OCI-M2 (cell line): ENCODE data around the gene MEF2C.

ENCODE experiments used
- DNase-seq: peaks from one replicate; lab custom pipeline; 2025; ENCODE audit not compliant: unreplicated experiment; lab: John Stamatoyannopoulos, UW

The MEF2C gene

DNA sequence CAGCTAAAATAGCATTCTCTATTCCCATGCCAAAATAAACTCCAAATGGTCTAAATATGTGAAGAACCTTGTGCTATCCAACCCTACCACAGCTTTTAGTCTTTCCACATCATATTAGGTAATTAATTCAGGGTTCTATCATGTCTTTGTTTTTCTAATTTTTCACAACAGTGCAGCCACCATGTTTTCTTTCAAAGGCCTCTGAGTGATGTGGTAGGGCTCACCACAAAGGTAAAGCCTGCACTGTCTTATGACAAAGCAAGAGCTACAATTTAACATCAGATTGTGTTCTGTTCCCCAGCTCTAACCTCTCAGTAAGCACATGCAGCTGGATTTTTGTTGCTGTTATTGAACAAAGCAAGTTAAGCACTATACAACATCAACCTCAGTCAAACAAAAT is 52.4 kb downstream of the MEF2C start:
- DNase-seq, result no peak

DNA sequence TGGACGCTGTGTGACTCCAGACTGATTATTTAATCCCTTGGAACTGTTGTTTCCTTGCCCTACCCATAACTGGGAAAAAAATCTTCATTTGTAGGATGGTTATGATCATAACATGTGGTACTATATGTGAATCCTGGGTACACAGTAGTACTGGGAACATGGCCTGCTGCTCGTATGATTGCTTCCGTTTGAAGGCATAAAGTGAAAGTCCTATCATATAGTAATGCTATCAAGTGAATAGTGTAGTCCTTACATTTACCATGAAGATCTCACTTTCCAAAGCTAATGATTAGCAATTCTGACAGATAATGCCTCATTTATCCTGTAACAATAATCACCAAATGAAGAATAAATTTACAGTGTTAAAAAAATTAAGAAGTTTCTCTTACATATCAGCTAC is 53.2 kb downstream of the MEF2C start:
- no peak for DNase-seq

DNA sequence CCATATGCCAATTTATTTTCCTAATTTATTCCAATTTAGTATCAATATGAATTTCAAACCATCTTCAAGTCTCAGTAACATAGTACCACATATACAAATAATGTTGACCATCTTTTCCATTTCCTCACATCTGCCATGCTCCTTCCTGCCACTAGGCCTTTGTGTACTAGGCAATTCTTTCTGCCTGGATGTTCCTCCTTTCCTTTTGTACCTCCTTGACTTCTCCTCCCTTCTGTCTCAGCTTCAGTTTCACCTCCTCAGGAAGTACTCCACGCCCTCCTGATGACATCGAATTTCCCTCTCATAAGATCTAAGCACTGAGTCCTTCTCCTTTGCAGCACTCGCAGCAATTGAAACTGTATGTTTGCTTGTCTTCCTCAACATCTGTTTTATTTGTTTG is 53.9 kb downstream of the MEF2C start:
- no peak for DNase-seq

DNA sequence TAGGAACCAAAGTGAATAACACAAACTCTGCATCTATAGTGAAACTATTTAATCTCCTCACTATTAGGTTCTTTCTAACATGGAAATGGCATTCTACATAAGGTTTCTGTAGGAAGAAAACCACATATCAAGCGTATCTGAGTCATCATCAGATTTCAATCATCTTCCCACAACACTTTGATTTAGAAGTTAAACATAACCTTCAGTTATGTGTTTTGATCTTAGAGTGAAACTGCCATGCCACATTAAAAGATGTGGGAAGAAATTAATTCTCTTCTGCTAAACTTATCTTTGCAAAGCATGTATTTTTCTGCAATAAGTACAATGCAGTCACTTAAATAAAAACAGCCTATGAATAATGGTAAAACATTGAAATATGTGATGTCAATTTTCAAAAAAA is 55.0 kb downstream of the MEF2C start:
- DNase-seq, result no peak

DNA sequence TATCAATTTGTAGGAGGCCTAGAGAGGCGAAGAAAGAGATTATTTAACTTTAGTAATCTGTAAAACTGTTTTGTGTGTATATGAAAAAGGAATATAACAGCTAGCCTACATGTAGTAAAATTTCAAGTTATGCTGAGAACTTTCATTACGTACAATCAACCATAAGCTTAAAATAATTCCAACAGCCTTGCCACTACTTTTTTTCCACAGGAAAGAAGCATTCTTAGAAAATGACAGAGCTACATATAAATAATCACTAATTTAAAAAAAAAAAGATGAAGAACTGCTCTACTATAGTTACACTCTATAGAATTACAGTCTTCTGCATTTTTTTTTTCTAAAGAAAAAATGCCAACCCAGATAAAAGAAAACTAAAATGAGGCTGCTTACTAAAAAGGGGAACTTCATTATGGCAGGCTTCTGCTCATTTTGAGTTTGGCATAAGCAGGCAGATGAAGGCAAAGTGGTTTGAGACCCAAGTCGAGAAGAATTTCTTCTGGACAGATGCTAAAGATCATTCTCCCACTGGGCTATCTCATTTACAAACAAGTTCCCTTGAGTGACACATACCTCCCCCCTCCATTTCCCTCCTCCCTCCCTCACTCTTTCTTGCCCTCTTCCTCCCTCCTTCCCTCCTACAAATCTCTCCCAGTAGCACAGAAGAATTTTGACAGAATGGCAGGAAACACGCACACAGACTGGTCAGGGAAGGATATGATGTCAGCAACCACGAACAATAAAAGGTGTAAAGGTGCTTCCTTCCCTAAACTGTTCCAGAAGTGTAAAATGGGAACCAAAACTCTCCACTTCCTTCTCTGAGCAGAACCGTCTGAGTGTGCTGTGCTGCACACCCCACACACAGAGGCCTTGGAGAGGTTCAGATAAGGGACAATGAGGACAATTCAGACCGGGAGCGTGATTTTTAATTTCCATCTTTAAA is 56.1 kb downstream of the MEF2C start:
- no peak for DNase-seq

DNA sequence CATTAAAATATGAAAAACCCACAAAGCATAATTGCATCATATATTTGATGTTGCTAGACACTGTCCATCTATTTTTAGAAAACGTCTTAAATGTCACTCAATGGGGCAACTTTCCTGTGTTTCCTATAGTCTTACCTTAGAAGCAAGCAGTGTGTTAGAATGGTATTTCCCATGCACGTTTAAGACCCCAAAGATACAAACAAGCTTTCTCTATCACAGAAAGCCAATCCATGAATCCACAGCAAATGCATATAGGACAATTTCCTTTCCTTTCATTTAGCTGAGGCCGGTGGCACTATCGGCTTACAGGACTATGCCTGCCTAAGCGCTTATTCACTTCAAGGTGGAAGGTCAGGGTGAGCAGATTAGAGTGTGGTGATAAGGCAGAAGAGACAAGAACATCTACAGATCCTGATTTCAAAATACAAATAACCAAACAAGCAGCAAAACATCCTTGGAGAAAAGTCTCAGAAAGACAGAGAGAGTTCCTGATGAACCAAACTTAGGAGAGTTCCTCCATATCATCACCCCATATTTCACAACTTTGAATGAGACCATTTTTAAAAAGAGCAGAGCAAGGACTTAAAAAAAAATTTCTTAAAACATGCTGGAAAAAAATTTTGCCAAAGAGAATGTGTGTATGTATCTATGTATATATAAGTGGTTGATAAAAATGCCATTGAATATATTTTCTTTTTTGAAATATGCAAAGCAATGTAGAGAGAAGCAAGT is 57.2 kb downstream of the MEF2C start:
- DNase-seq, result no peak

DNA sequence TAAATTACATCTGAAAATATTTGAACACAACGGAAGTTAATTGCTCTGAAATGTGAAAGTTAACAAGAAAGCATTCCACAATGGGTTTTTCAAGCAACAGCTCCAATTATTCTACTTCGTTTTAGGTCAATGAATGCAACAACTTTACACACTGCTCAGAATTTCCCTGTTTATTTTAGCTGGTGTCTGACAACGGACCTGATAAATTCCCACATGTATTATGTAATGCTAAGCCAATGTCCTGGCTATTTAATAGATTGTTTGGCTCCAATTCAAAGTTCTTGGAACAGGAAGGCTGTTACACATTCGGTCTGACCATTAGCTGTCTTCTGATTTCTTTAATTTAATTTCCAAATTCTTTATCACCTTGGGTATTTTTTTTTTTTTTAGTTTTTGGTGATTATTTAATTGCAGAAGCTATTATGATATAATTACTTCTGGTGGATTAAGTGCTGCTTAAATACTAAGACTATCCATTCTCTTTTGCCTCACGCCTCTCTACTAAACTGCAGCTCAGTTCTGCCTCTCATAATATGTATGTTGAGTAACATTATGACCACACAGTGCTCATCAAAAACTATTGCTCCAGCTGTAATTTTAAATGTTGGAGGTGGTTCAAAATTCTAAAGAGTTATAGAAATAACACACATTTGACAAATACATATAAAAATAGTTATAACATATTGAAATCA is 57.9 kb downstream of the MEF2C start:
- no peak for DNase-seq

DNA sequence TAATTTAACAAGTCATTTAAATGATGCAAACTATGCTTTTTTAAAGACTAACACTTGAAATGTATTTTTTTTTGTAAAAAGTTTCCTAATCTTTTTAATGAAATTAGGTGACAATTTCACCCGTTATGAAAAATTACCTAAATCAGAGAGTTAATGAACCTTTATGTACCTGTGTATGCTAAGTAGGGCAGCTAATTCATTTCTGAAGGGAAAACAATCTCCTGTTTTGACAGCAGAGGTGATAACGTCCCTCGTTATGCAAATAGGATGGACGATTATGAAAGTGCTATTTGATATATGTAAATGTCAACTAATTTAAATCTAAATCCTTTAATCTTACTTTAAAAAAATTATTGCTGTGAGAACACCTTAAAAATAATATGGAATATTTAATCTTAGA is 58.8 kb downstream of the MEF2C start:
- no peak for DNase-seq

DNA sequence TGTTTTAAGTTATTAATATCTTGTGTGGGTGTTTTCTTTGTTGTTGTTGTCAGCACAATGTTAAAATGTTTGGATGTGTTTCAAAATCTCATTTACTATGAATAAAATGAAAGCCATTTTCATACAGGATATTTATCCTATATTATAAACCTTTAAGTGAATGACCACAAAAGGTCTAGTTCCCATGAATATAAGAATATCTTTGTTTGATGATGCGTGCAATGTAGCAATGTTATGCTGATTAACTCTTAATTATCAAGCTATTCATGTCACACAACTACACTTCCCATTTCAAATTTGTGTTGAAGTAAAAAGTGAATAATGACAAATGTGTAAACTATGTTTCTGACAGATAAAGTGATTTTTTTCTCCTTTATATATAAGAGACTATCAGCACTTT is 59.8 kb downstream of the MEF2C start:
- DNase-seq, result no peak

DNA sequence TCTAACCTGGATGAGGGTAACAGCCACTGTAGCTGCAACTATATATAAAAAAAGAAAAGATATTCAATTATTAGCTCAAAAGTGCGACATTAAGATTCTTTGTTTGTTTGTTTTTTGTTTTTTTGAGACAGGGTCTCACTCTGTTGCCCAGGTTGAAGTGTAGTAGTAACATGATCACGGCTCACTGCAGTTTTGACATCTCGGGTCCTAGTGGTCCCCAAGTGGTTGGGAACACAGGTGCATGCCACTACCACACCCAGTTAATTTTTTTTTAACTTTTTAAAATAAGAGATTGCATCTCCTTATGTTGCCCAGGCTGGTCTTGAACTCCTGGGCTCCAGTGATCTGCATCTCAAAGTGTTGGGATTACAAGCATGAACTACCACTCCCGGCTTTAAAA is 61.8 kb downstream of the MEF2C start:
- no peak for DNase-seq

DNA sequence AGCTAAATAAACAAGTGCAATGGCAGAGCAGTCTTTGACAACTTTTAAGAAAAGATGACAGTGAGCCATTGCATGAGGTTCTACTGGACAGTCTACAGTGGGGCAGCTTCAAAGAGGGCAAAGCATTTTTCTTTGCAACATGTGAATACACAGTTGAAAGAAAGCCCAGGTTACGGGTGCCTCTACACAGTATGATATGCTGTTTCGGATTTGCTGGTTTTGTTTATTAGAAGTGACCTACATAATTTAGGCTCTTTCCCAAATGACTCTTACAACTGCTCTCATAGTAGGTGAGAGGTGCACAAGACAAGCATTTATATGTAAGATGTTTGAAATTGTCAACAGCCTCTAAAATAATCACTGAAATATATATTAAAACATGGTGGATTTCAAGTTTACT is 62.4 kb downstream of the MEF2C start:
- no peak for DNase-seq

DNA sequence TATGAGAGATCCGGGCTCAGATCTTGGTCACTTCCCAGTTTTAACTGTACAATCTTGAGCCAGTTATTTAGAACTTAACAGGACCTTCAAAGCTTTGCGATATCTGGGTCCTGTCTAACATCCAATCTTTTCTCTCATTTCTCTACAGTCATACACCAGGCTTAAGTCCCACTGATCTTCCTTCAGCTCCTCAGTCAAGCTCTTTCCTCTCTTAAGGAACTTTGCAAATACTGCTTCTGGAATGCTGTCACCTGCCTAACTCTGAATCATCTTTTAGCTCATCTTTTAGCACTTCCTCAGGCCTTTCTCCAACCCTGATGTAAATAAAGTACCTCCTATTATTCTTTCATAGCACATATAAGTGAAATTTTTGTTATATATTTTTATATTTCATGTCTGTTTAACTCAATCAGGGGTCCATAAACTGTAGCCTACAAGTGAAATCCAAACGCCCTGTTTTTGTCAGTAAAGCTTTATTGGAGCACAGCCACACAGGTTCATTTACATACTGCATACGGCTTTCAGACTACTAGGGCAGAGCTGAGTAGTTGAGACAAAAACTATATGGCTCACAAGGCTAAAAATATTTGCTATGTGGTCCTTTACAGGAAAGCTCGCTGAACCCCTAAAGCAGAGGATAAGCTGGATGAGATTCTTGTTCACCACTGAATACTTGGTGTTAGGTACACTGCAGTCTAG is 63.5 kb downstream of the MEF2C start:
- no peak for DNase-seq

DNA sequence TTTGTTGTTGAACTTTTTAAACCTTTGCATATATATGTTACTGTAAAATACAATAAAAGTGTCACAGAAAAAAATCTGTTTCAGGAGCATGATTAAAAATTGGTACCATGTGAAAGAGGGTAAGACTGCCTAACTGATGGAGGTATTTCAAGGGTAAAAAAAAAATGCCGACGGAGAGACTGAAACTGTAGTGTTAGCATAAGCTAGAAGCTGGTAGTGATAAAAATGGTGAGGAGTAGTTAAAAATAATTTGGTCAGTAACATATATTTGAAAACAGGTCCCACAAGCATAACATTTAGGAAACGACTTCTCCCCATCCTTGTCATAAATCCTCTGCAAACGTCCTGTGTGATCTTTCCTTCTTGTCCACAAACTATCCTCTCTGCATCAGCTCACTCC is 64.7 kb downstream of the MEF2C start:
- no peak for DNase-seq

DNA sequence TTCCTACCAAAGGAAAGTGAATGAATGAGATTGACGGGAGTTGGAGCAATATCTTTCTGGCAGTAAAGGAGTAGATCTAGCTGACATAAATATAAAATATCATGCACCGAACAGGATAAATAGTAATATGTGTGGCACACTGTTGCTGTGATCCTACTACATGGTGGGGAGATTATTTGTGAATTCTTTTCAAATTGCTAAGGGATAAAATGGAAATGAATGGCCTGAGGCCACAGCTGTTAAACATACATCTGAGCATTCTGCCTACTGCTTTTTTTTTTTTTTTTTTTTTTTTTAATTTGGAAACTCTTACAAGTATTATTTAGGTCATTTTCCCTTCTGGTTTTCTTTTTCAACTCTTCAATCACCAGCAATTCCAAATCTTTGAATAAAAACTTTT is 66.8 kb downstream of the MEF2C start:
- no peak for DNase-seq

DNA sequence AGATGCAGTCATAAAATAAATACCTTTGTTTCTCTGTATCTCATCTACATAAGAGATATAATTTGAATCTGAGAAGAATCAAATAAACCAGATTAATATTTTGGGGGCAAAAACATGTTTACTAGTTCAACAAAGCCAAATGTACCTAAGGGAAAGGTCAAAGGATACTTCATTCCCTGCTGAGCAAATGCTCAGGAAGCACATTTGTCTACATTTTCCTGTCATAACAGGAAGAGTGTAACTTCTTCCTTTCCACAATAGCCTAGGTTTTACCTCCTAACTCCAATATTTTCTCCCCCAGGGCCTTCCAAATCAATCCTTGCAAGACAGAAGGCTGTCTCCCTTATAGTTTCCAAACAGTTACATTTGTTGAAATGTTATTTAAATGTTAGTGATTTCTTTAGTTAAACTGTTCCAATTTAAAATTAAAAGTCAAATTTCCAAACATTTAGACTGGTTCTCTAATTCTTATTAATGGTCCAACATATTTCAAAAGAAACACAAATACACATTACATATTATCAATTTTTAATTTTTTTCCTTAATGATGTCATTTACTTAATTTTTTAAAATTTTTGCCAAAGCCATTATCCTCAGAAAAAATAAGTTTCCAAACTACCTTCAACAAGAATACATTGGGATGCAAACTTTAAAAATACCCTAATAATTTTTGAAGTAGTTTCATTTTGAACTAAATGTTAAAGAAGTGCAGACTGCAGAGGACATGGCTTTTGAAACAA is 67.8 kb downstream of the MEF2C start:
- DNase-seq, result no peak

DNA sequence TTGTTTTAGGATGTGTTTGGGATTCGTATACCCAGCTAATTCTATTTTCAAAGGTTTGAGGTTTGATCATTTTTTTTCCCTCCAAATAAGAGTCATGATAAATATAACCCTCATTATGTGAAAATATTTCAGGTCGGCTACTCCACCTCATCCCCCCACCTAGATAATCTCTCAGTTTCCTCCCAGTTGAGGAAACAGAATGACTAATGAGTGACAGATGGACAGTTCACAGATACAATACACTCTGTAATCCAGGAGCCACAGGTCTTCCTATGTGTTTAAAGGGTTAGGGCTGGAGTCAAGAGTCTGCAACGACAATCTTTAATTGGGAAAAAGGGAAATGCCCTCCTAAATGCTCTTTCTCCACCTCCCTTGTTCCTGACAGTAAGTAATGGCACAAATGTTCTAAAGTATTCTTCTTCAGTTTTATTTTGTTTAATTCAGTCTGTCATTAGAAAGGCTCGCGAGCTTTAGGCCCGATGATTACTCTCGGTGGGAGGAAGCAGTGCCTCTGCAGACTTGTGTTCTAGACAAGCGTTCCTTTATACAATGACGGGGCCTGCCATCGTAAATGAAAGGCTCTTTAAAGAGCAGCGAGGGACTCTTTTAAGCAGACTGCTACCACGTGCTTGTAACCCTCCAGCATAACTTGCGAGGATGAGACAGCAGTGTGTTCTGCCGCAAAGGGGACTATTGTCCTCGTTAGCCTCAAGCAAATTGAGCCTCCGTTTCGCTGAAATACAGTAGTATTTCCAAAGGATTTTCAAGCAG is 69.0 kb downstream of the MEF2C start:
- DNase-seq, result no peak

DNA sequence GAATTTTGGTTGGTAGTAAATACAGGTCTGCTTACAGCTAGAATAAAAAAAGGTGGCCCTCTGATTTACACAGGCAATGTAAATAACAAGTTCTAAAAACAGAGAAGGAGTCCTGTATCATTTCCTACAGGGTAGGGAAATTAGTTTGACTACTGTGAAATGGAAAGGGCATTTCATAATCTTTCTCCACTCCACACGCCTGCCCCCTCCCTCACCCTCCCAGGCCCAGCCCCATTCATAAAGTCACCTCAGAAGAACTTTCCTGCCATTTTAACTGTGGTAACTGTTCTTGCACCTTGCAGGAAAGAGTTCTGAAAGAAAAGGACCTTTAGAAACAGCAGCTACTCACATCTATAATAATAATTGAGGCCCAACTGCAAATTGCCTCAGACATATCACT is 69.7 kb downstream of the MEF2C start:
- no peak for DNase-seq

DNA sequence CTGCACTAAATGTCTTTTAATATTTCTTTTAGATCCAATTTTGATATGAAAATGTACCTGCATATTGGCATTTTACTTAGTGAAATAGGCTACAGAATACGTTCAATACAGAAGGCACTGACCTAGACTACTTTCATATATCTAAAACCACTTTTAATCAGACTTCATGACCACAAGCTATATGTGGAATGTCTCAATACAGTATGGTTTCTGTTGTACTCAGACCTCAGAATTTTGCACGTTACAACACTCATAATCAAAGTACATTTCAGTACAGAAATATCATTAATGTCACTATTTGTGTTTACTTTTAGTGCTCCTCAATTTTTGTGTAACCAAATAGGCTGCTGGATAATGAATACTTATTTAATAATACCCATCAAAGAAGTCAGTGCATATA is 74.8 kb downstream of the MEF2C start:
- DNase-seq, result no peak

DNA sequence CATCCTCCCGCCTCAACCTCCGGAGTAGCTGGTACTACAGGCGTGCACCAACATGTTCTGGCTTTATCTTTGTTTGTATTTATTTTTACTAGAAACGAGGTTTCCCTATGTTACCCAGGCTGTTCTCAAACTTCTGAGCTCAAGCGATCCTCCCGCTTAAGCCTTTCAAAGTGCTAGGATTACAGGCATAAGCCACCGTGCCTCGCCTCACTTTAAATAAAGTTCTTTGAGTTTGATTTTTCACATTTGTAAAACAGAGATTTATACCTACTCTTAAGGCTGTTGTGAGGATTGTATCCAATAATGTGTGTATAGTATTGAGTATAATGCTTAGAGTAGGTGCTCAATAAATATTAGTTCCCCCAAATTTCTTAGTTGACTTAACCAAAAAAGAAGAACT is 75.7 kb downstream of the MEF2C start:
- DNase-seq, result no peak

DNA sequence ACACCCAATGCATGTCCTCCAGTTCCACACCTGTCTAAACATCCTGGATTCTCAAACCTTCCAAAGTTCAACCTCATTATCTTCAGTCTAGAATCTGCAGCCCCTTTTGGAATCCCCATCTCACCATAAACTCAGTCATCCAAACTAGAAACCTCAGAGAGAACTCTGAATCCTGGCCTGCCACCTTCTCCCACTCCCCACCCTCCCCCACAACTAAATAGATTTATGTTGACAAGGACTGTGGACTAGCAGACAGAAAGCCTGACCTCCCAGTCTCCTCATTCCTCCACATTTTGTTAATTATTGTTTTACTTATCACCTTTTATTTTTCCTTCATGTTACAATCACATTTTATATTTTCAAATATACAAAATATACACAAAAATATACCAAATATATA is 76.6 kb downstream of the MEF2C start:
- no peak for DNase-seq
